GM23338 (cell line): ENCODE results near the gene PUDP. TPM values are rescaled to one million over a fixed set of nuclear protein-coding genes. Genes with fewer than 3 reads are reported as not detected.

Experiments used
- ATAC-seq: fragments of 200-7000 bp; cut with Tn5 transposase; 3 replicates; pipeline ENCODE4 v1.9.1; 2020
- DNase-seq: peaks from one replicate; pipeline ENCODE4 v3.0.0-alpha.2; 2015; ENCODE audit warnings: low spot score
- H2AFZ ChIP-seq: fragments of 200-600 bp; sonication (generic); 2 replicates; pipeline ENCODE4 v1.8.0; 2016; ENCODE audit warnings: antibody characterized with exemption, mild to moderate bottlenecking, moderate library complexity
- H3F3A ChIP-seq: fragments of 200-600 bp; sonication (generic); replicated peaks from 2 replicates; pipeline ENCODE4 v1.8.0; 2017; ENCODE audit warnings: antibody characterized with exemption, mixed run types, low read depth
- H3K27ac ChIP-seq: fragments of 200-600 bp; sonication (generic); 2 replicates; pipeline ENCODE4 v1.6.1; 2016; ENCODE audit warnings: low read depth
- H3K27me3 ChIP-seq: fragments of 200-600 bp; sonication (generic); 2 replicates; pipeline ENCODE4 v1.8.0; 2016; ENCODE audit warnings: mild to moderate bottlenecking, mixed run types, moderate library complexity; ENCODE audit not compliant: insufficient read depth
- H3K36me3 ChIP-seq: fragments of 200-600 bp; sonication (generic); 2 replicates; pipeline ENCODE4 v1.8.0; 2016; ENCODE audit warnings: mild to moderate bottlenecking; ENCODE audit not compliant: insufficient read depth
- H3K4me1 ChIP-seq: fragments of 200-600 bp; sonication (generic); 2 replicates; pipeline ENCODE4 v1.8.0; 2016; ENCODE audit warnings: mild to moderate bottlenecking, moderate library complexity; ENCODE audit not compliant: insufficient read depth
- H3K4me2 ChIP-seq: fragments of 200-600 bp; sonication (generic); 2 replicates; pipeline ENCODE4 v1.7.1; 2017; ENCODE audit warnings: mixed run types
- H3K4me3 ChIP-seq: fragments of 200-600 bp; sonication (generic); 2 replicates; pipeline ENCODE4 v1.6.1; 2016; ENCODE audit warnings: mixed run types
- H3K79me2 ChIP-seq: fragments of 200-600 bp; sonication (generic); replicated peaks from 2 replicates; pipeline ENCODE4 v1.8.0; 2017; ENCODE audit warnings: mild to moderate bottlenecking; ENCODE audit not compliant: insufficient read depth
- H3K9me2 ChIP-seq: fragments of 200-600 bp; sonication (generic); 2 replicates; pipeline ENCODE4 v1.8.0; 2017; ENCODE audit not compliant: insufficient read depth
- H4K20me1 ChIP-seq: fragments of 200-600 bp; sonication (generic); replicated peaks from 2 replicates; pipeline ENCODE4 v1.8.0; 2017; ENCODE audit warnings: mild to moderate bottlenecking; ENCODE audit not compliant: insufficient read depth
- H3K27ac Mint-ChIP-seq: 2 replicates; pipeline ENCODE4 v1.8.0; 2020; ENCODE audit warnings: inconsistent platforms, mild to moderate bottlenecking, moderate library complexity, mixed read lengths
- H3K27me3 Mint-ChIP-seq: 3 replicates; pipeline ENCODE4 v1.8.0; 2022; ENCODE audit warnings: low read depth, mild to moderate bottlenecking, moderate library complexity, mixed read lengths, inconsistent platforms; ENCODE audit not compliant: insufficient read depth, poor library complexity
- H3K36me3 Mint-ChIP-seq: 3 replicates; pipeline ENCODE4 v1.8.0; 2021; ENCODE audit warnings: low read depth, mild to moderate bottlenecking, inconsistent platforms, moderate library complexity, mixed read lengths
- H3K4me1 Mint-ChIP-seq: 3 replicates; pipeline ENCODE4 v1.8.0; 2020; ENCODE audit warnings: mild to moderate bottlenecking, inconsistent platforms, mixed read lengths
- H3K4me3 Mint-ChIP-seq: 3 replicates; pipeline ENCODE4 v1.8.0; 2021; ENCODE audit warnings: moderate library complexity, mild to moderate bottlenecking, inconsistent platforms, mixed read lengths
- H3K9me3 Mint-ChIP-seq: 3 replicates; pipeline ENCODE4 v1.8.0; 2020; ENCODE audit warnings: moderate library complexity, mild to moderate bottlenecking, inconsistent platforms, mixed read lengths
- CREB1 ChIP-seq: fragments of 250-450 bp; sonication (Bioruptor Pico); IDR thresholded peaks from 2 replicates; pipeline ENCODE4 v1.5.0; 2020; ENCODE audit warnings: low read depth, mild to moderate bottlenecking, moderate library complexity
- EZH2 ChIP-seq: fragments of 200-600 bp; sonication (generic); IDR thresholded peaks from one replicate; pipeline ENCODE4 v1.8.0; 2017; ENCODE audit warnings: antibody characterized with exemption, mild to moderate bottlenecking, low read depth; ENCODE audit not compliant: unreplicated experiment
- EZH2phosphoT487 ChIP-seq: fragments of 200-600 bp; sonication (generic); IDR thresholded peaks from one replicate; pipeline ENCODE4 v1.8.1; 2018; ENCODE audit warnings: antibody characterized with exemption; ENCODE audit not compliant: unreplicated experiment
- JUNB ChIP-seq: IDR thresholded peaks from one replicate; pipeline ENCODE4 v1.6.1; 2016; ENCODE audit warnings: antibody characterized with exemption; ENCODE audit not compliant: unreplicated experiment
- NANOG ChIP-seq: IDR thresholded peaks from 2 replicates; pipeline ENCODE4 v1.6.1; 2016; ENCODE audit warnings: antibody characterized with exemption, borderline replicate concordance
- POLR2AphosphoS5 ChIP-seq: IDR thresholded peaks from 2 replicates; pipeline ENCODE4 v1.6.1; 2016; ENCODE audit warnings: antibody characterized with exemption, low read depth
- ZNF114 ChIP-seq: fragments of 250-450 bp; sonication (Bioruptor Pico); IDR thresholded peaks from 2 replicates; pipeline ENCODE4 v1.5.0; 2020; ENCODE audit warnings: mild to moderate bottlenecking, moderate library complexity
- ZNF331 ChIP-seq: fragments of 250-450 bp; sonication (Bioruptor Pico); IDR thresholded peaks from 2 replicates; pipeline ENCODE4 v1.5.0; 2020; ENCODE audit warnings: low read depth, mild to moderate bottlenecking, moderate library complexity
- ZNF462 ChIP-seq: fragments of 250-450 bp; sonication (Bioruptor Pico); IDR thresholded peaks from 2 replicates; pipeline ENCODE4 v1.5.0; 2020; ENCODE audit warnings: mild to moderate bottlenecking, moderate library complexity
- polyA plus RNA-seq: library from polyadenylated mRNA; unstranded; fragments of >200 nt; fragmentation: Nextera tagmentation; extraction: Ambion mirVana; gene quantifications from 2 replicates; pipeline ENCODE4 v1.2.1, GENCODE V29; 2016
- total RNA-seq: library from RNA; depleted of rRNA; stranded (reverse); fragments of >200 nt; shearing (Covaris generic); gene quantifications from 2 replicates; pipeline ENCODE4 v1.2.3, GENCODE V29; 2014
- TF ChIP-seq, protein P1 (sequence below): IDR thresholded peaks from 2 replicates; pipeline ENCODE4 v1.6.1; 2016; ENCODE audit warnings: antibody characterized with exemption
- TF ChIP-seq, protein P2 (sequence below), 2 experiments: fragments of 200-600 bp in 1 of 2; sonication (generic) in 1 of 2; conservative IDR thresholded peaks; 2 replicates each; pipeline versions ENCODE4 v1.5.1 to v1.6.1; 2016 to 2017; ENCODE audit warnings: antibody characterized with exemption in 2 of 2, low read depth in 2 of 2, mild to moderate bottlenecking in 2 of 2, moderate library complexity in 1 of 2

The PUDP gene
- total and polyA plus RNA-seq, 2 experiments from 2014 or later = 17.2 to 22.4 TPM

DNA sequence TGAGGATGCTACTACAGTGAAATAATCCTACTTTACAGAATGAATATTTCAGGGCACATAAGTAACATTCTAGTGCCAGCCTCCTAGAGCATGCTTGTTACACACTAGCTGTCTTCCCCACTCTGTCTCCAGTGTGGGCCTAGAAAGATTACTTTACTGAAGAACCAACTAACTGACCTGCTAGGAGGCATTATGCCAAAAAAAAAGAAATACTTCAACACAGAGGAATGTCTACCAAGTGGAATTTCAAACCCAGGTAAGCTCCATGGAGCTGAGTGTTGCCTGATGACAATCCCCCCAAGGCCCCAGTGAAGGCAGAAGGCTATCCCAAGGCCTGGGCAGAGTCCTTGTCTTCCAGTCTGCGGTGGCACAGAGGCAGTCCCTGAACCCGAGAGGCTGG, 41.3 kb downstream of the PUDP start (continued):
- TF ChIP-seq, protein P1, sequence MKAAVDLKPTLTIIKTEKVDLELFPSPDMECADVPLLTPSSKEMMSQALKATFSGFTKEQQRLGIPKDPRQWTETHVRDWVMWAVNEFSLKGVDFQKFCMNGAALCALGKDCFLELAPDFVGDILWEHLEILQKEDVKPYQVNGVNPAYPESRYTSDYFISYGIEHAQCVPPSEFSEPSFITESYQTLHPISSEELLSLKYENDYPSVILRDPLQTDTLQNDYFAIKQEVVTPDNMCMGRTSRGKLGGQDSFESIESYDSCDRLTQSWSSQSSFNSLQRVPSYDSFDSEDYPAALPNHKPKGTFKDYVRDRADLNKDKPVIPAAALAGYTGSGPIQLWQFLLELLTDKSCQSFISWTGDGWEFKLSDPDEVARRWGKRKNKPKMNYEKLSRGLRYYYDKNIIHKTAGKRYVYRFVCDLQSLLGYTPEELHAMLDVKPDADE = no peak
- TF ChIP-seq NANOG (no peak), POLR2AphosphoS5 (no peak), CREB1 (CRISPR knock-in tag) (no peak), ZNF114 (CRISPR knock-in tag) (no peak)

- TF ChIP-seq ZNF331 (no peak), POLR2AphosphoS5 (no peak), EZH2 (no peak)
- no peak for ATAC-seq
- H3F3A ChIP-seq = no peaks in the 10 kb centered on the region
Observed at GRCh38 chrX:7102119-7102518, 45.8 kb downstream of the PUDP start.

GRCh38 chrX:7100022-7100421, 47.9 kb downstream of the PUDP start:
- Histone ChIP-seq H3K79me2 (0 out of 2 replicates have a peak, but pooled peaks cover 3% of the 10 kb centered on the region), H3K36me3 (no peaks in the 10 kb centered on the region), H3K27ac (peak overlapping the region; percentile 73; the same call in 1 of the 2 replicates), H4K20me1 (no peaks in the 10 kb centered on the region), H3K27me3 (no peaks in the 10 kb centered on the region), H2AFZ (no peak overlapping the region), H3K9me2 (no peaks in the 10 kb centered on the region), H3K4me2 (peak overlapping the region; percentile 53; the same call in 1 of the 2 replicates), H3K4me3 (no peak overlapping the region), H3F3A (no peaks in the 10 kb centered on the region), H3K4me1 (peaks cover 7% of the 10 kb centered on the region; the same call in 1 of the 2 replicates)
- H3K4me3 Mint-ChIP-seq = no peak overlapping the region
- ATAC-seq = peak; percentile 74
- peaks cover 4% of the 10 kb centered on the region for H3K27me3 Mint-ChIP-seq
- H3K36me3 Mint-ChIP-seq = peaks cover 14% of the 10 kb centered on the region
- H3K9me3 Mint-ChIP-seq = no peaks in the 10 kb centered on the region
- DNase-seq = peak; percentile 13
- peaks cover 11% of the 10 kb centered on the region for H3K4me1 Mint-ChIP-seq
- H3K27ac Mint-ChIP-seq = 0 out of 2 replicates have a peak overlapping the region, but pooled peaks have one; percentile 74
- TF ChIP-seq, protein P2, sequence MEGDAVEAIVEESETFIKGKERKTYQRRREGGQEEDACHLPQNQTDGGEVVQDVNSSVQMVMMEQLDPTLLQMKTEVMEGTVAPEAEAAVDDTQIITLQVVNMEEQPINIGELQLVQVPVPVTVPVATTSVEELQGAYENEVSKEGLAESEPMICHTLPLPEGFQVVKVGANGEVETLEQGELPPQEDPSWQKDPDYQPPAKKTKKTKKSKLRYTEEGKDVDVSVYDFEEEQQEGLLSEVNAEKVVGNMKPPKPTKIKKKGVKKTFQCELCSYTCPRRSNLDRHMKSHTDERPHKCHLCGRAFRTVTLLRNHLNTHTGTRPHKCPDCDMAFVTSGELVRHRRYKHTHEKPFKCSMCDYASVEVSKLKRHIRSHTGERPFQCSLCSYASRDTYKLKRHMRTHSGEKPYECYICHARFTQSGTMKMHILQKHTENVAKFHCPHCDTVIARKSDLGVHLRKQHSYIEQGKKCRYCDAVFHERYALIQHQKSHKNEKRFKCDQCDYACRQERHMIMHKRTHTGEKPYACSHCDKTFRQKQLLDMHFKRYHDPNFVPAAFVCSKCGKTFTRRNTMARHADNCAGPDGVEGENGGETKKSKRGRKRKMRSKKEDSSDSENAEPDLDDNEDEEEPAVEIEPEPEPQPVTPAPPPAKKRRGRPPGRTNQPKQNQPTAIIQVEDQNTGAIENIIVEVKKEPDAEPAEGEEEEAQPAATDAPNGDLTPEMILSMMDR (conservative IDR thresholded peaks at IDR 0.05; ENCODE audit: low read depth in 2 of 2) = no peak
- TF ChIP-seq POLR2AphosphoS5 = no peak
- no peak for TF ChIP-seq ZNF114 (CRISPR knock-in tag)
- no peak for TF ChIP-seq NANOG
- no peak for TF ChIP-seq JUNB
- no peak for TF ChIP-seq EZH2phosphoT487
- TF ChIP-seq ZNF331 = no peak
- TF ChIP-seq EZH2 = no peak
- TF ChIP-seq ZNF462 (CRISPR knock-in tag) = no peak

More at GRCh38 chrX:7102119-7102518, 45.8 kb downstream of the PUDP start:
- Histone ChIP-seq H3K4me2 (no peak overlapping the region), H3K36me3 (no peaks in the 10 kb centered on the region), H3K27me3 (no peaks in the 10 kb centered on the region), H3K4me1 (peaks cover 7% of the 10 kb centered on the region; the same call in 1 of the 2 replicates), H3K27ac (no peak overlapping the region), H4K20me1 (no peaks in the 10 kb centered on the region), H3K9me2 (no peaks in the 10 kb centered on the region), H3K79me2 (0 out of 2 replicates have a peak, but pooled peaks cover 3% of the 10 kb centered on the region), H3K4me3 (no peak overlapping the region), H2AFZ (no peak overlapping the region)
- no peak overlapping the region for H3K27ac Mint-ChIP-seq
- H3K4me1 Mint-ChIP-seq = peaks cover 11% of the 10 kb centered on the region
- no peak for DNase-seq
- H3K27me3 Mint-ChIP-seq = peaks cover 4% of the 10 kb centered on the region
- no peaks in the 10 kb centered on the region for H3K9me3 Mint-ChIP-seq
- peaks cover 14% of the 10 kb centered on the region for H3K36me3 Mint-ChIP-seq
- no peak overlapping the region for H3K4me3 Mint-ChIP-seq
